Measurements from ENCODE around the gene MPV17. TPM values are rescaled to one million over a fixed set of nuclear protein-coding genes. Genes with fewer than 3 reads are reported as not detected.

MPV17 gene
- total and polyA plus RNA-seq, 9 of the 15 experiments (the other 6 are each of a cell fraction or from before 2014, with no cell fraction given), result 54.7 to 140 (median 70.2) TPM

DNA sequence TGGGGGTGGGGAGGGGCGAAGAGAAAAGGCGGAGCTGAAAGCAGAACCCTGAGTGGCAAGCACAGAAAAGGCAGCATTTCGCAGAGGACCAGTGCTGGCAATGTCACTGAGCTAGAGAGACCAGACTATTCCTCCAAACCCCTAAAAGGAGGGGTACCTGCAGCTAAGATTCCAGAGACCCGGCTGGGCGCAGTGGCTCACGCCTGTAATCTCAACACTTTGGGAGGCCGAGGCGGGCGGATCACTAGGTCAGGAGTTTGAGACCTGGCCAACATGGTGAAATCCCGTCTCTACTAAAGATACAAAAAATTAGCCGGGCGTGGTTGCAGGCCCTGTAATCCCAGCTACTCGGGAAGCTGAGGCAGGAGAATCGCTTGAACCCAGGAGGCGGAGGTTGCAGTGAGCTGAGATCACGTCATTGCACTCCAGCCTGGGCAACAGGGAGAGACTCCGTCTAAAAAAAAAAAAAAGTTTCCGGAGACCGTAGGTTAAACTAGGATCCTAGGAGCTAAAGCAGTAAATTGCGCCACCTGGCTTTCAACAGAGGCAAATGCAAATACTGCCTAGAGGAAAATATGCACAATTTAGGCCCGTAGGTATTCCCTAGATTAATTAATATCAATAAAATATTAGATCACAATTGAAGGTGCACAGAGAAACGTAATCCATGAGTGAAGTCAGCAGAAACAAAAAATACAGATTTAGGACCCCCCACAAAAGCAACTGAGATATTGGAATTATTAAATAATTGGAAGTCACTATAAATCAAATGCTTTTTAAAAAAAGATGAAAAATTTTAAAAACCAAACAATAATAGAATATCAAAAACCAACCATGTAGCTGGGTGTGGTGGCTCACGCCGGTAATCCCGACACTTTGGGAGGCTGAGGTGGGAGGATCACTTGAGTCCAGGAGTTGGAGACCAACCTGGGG, 19.5 kb downstream of the MPV17 start (continued):
- TF ChIP-seq, protein P1, sequence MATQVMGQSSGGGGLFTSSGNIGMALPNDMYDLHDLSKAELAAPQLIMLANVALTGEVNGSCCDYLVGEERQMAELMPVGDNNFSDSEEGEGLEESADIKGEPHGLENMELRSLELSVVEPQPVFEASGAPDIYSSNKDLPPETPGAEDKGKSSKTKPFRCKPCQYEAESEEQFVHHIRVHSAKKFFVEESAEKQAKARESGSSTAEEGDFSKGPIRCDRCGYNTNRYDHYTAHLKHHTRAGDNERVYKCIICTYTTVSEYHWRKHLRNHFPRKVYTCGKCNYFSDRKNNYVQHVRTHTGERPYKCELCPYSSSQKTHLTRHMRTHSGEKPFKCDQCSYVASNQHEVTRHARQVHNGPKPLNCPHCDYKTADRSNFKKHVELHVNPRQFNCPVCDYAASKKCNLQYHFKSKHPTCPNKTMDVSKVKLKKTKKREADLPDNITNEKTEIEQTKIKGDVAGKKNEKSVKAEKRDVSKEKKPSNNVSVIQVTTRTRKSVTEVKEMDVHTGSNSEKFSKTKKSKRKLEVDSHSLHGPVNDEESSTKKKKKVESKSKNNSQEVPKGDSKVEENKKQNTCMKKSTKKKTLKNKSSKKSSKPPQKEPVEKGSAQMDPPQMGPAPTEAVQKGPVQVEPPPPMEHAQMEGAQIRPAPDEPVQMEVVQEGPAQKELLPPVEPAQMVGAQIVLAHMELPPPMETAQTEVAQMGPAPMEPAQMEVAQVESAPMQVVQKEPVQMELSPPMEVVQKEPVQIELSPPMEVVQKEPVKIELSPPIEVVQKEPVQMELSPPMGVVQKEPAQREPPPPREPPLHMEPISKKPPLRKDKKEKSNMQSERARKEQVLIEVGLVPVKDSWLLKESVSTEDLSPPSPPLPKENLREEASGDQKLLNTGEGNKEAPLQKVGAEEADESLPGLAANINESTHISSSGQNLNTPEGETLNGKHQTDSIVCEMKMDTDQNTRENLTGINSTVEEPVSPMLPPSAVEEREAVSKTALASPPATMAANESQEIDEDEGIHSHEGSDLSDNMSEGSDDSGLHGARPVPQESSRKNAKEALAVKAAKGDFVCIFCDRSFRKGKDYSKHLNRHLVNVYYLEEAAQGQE (IDR thresholded peaks at IDR 0.05; ENCODE audit: borderline replicate concordance), result peak; percentile 76; the same call in 1 of the 2 replicates
- TF ChIP-seq, protein P1 (CRISPR knock-in tag; IDR thresholded peaks at IDR 0.05; ENCODE audit: low read depth), result no peak
- TF ChIP-seq RBM39 (optimal IDR thresholded peaks at IDR 0.05; ENCODE audit: low read depth, low read length), result no peak
- TF ChIP-seq, protein P2, sequence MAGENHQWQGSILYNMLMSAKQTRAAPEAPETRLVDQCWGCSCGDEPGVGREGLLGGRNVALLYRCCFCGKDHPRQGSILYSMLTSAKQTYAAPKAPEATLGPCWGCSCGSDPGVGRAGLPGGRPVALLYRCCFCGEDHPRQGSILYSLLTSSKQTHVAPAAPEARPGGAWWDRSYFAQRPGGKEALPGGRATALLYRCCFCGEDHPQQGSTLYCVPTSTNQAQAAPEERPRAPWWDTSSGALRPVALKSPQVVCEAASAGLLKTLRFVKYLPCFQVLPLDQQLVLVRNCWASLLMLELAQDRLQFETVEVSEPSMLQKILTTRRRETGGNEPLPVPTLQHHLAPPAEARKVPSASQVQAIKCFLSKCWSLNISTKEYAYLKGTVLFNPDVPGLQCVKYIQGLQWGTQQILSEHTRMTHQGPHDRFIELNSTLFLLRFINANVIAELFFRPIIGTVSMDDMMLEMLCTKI (IDR thresholded peaks at IDR 0.05; ENCODE audit: partially characterized antibody), result no peak
- no peak for TF ChIP-seq ZNF134 (CRISPR knock-in tag; conservative IDR thresholded peaks at IDR 0.05)
- TF ChIP-seq POLR3G (IDR thresholded peaks at IDR 0.05; ENCODE audit: extremely low read depth, insufficient read length, insufficient replicate concordance), result no peak
- TF ChIP-seq CHD4 (IDR thresholded peaks at IDR 0.05; ENCODE audit: insufficient read depth, insufficient replicate concordance, low read depth, low read length, poor library complexity, severe bottlenecking), result no peak
- TF ChIP-seq NBN (IDR thresholded peaks at IDR 0.05; ENCODE audit: low read depth), result peak; percentile 58; the same call in 1 of the 2 replicates
- TF ChIP-seq FOSL1 (tag; conservative IDR thresholded peaks at IDR 0.05), result no peak
- TF ChIP-seq, protein P3, sequence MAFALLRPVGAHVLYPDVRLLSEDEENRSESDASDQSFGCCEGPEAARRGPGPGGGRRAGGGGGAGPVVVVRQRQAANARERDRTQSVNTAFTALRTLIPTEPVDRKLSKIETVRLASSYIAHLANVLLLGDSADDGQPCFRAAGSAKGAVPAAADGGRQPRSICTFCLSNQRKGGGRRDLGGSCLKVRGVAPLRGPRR (CRISPR knock-in tag; IDR thresholded peaks at IDR 0.05), result no peak
- TF ChIP-seq U2AF2 (optimal IDR thresholded peaks at IDR 0.05; ENCODE audit: low read depth, low read length), result no peak
- peak; percentile 35; the same call in 1 of the 2 replicates for TF ChIP-seq CREM (IDR thresholded peaks at IDR 0.05; ENCODE audit: low read depth)
- TF ChIP-seq, protein P4, sequence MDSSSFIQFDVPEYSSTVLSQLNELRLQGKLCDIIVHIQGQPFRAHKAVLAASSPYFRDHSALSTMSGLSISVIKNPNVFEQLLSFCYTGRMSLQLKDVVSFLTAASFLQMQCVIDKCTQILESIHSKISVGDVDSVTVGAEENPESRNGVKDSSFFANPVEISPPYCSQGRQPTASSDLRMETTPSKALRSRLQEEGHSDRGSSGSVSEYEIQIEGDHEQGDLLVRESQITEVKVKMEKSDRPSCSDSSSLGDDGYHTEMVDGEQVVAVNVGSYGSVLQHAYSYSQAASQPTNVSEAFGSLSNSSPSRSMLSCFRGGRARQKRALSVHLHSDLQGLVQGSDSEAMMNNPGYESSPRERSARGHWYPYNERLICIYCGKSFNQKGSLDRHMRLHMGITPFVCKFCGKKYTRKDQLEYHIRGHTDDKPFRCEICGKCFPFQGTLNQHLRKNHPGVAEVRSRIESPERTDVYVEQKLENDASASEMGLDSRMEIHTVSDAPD (CRISPR knock-in tag; IDR thresholded peaks at IDR 0.05), result no peak
- TF ChIP-seq, protein P5, sequence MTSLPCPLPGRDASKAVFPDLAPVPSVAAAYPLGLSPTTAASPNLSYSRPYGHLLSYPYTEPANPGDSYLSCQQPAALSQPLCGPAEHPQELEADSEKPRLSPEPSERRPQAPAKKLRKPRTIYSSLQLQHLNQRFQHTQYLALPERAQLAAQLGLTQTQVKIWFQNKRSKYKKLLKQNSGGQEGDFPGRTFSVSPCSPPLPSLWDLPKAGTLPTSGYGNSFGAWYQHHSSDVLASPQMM (CRISPR knock-in tag; IDR thresholded peaks at IDR 0.05), result no peak
- TF ChIP-seq NONO (IDR thresholded peaks at IDR 0.05; ENCODE audit: low read depth in 2 of 2, low read length in 1 of 2), result no peak

Measured in K562 (cell line).